Kidney (tissue), 14 donors: ENCODE results near the gene LMF2. TPM values are rescaled to one million over a fixed set of nuclear protein-coding genes. Genes with fewer than 3 reads are reported as not detected.

Experiments used
- DNase-seq, 5 donors: peaks; one replicate each; pipeline ENCODE4 v3.0.0-alpha.2; 2013 to 2020
- FAIRE-seq: peaks from 2 replicates; lab custom pipeline; 2012; peaks lifted over from hg19 to GRCh38; lab: Jason Lieb, UNC
- H3K27ac ChIP-seq, 2 donors: one replicate each; pipeline ENCODE4 v1.7.0; 2013; ENCODE audit warnings: low read depth in 2 of 2, low read length in 2 of 2, inconsistent platforms in 1 of 2
- H3K27me3 ChIP-seq: one replicate; pipeline ENCODE4 v1.7.1; 2013; ENCODE audit warnings: low read length, inconsistent platforms; ENCODE audit not compliant: control insufficient read depth, insufficient read depth
- H3K36me3 ChIP-seq, 3 donors: one replicate each; pipeline versions ENCODE4 v1.7.0 to v1.7.1; 2013; ENCODE audit warnings: low read length in 3 of 3, control low read depth in 1 of 3, inconsistent platforms in 1 of 3; ENCODE audit not compliant: insufficient read depth in 3 of 3, control insufficient read depth in 2 of 3
- H3K4me1 ChIP-seq, 3 donors: one replicate each; pipeline versions ENCODE4 v1.7.0 to v1.7.1; 2013; ENCODE audit warnings: low read length in 3 of 3, inconsistent platforms in 1 of 3, low read depth in 1 of 3; ENCODE audit not compliant: control insufficient read depth in 2 of 3, insufficient read depth in 2 of 3
- H3K4me3 ChIP-seq, 3 donors: one replicate each; pipeline versions ENCODE4 v1.7.0 to v1.8.1; 2013; ENCODE audit warnings: low read length in 3 of 3, control low read depth in 1 of 3, inconsistent platforms in 1 of 3
- H3K9ac ChIP-seq, 3 donors: one replicate each; pipeline versions ENCODE4 v1.7.0 to v1.7.1; 2013; ENCODE audit warnings: low read length in 3 of 3, control low read depth in 1 of 3, inconsistent platforms in 1 of 3
- H3K9me3 ChIP-seq, 3 donors: one replicate each; pipeline versions ENCODE4 v1.7.0 to v1.7.1; 2013; ENCODE audit warnings: low read length in 3 of 3, control low read depth in 1 of 3, inconsistent platforms in 1 of 3; ENCODE audit not compliant: control insufficient read depth in 2 of 3, insufficient read depth in 1 of 3
- intact Hi-C: fragments of 100-400 bp; cut with DNase I; formaldehyde crosslinking; loops from one replicate; pipeline ENCODE4 v1.11.1; 2022
- polyA plus RNA-seq: library from polyadenylated mRNA; stranded (reverse); fragments of 350-450 nt; fragmentation: Illumina TruSeq; extraction: RNeasy Lipid Tissue Mini Kit (QIAGEN cat#74804); gene quantifications from one replicate; pipeline ENCODE4 v1.2.3, GENCODE V29; 2014; ENCODE audit warnings: low read depth, low replicate concordance; ENCODE audit not compliant: insufficient read depth
- total RNA-seq: library from RNA; stranded (reverse); fragmentation: NEBNext Ultra II Directional; extraction: Animal tissue kit (Norgen Biotek cat#: 25700); gene quantifications from one replicate; pipeline ENCODE4 v1.2.1, GENCODE V29; 2021
- TF ChIP-seq, protein P1 (sequence below): IDR thresholded peaks from 3 replicates; pipeline ENCODE4 v1.5.1; 2012; ENCODE audit warnings: mild to moderate bottlenecking, moderate library complexity, borderline replicate concordance; ENCODE audit not compliant: insufficient read depth; ENCODE audit errors: extremely low read depth
- donor health status: control.
- donor health status: control.
- donor health status: control.
- donor health status: control.
- donor health status: control.
- donor health status: DM: yes; HTN: yes; CAD: no.
- donor health status: Normal renal cell carcinoma (clear cell type).

Gene LMF2
- total and polyA plus RNA-seq, 2 donors from 2014 or later = 41.7 to 77.9 TPM

DNA sequence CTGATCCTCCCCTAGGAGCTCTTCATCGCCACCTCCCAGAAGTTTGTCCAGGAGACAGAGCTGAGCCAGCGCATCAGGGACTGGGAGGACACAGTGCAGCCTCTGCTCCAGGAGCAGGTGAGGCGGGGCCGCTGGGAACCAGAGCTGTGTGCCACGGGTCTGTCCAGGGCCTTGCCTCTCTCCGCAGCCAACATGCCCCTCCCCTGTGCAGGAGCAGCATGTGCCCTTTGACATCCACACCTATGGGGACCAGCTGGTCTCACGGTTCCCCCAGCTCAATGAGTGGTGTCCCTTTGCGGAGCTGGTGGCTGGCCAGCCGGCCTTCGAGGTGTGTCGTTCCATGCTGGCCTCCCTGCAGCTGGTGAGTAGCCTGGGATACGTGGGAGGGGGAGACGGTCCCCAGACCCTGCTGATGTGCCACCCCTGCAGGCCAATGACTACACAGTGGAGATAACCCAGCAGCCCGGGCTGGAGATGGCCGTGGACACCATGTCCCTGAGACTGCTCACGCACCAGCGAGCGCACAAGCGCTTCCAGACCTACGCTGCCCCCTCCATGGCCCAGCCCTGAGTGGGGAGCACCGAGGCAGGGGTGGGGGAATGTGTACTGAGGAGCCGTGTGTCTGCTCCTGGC, 15.4 kb upstream of the LMF2 start:
- Histone ChIP-seq H3K27me3 (no peaks in the 10 kb centered on the region), H3K4me1 (peaks cover 0 to 20% (median 11%) of the 10 kb centered on the region in 3 donors), H3K9ac (no peak overlapping the region), H3K4me3 (no peak overlapping the region), H3K27ac (no peak overlapping the region), H3K9me3 (no peaks in the 10 kb centered on the region), H3K36me3 (peaks cover 0 to 9% (median 8%) of the 10 kb centered on the region in 3 donors)
- DNase-seq (peak in 2 of 5 donors; percentile 52 to 81), FAIRE-seq (no peak)
- intact Hi-C loops = no loop called here
- TF ChIP-seq, protein P1, sequence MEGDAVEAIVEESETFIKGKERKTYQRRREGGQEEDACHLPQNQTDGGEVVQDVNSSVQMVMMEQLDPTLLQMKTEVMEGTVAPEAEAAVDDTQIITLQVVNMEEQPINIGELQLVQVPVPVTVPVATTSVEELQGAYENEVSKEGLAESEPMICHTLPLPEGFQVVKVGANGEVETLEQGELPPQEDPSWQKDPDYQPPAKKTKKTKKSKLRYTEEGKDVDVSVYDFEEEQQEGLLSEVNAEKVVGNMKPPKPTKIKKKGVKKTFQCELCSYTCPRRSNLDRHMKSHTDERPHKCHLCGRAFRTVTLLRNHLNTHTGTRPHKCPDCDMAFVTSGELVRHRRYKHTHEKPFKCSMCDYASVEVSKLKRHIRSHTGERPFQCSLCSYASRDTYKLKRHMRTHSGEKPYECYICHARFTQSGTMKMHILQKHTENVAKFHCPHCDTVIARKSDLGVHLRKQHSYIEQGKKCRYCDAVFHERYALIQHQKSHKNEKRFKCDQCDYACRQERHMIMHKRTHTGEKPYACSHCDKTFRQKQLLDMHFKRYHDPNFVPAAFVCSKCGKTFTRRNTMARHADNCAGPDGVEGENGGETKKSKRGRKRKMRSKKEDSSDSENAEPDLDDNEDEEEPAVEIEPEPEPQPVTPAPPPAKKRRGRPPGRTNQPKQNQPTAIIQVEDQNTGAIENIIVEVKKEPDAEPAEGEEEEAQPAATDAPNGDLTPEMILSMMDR = no peak

GRCh38 chr22:50522208-50522805, 14.8 kb upstream of the LMF2 start:
- Histone ChIP-seq H3K4me3 (no peak overlapping the region), H3K4me1 (peaks cover 0 to 18% (median 11%) of the 10 kb centered on the region in 3 donors), H3K36me3 (peaks cover 0 to 14% (median 12%) of the 10 kb centered on the region in 3 donors), H3K9ac (no peak overlapping the region), H3K27ac (no peak overlapping the region), H3K27me3 (no peaks in the 10 kb centered on the region), H3K9me3 (no peaks in the 10 kb centered on the region)
- no peak for FAIRE-seq
- intact Hi-C loops = no loop called here
- TF ChIP-seq, protein P1 = no peak
- peak in 1 of 5 donors; percentile 38 for DNase-seq

DNA sequence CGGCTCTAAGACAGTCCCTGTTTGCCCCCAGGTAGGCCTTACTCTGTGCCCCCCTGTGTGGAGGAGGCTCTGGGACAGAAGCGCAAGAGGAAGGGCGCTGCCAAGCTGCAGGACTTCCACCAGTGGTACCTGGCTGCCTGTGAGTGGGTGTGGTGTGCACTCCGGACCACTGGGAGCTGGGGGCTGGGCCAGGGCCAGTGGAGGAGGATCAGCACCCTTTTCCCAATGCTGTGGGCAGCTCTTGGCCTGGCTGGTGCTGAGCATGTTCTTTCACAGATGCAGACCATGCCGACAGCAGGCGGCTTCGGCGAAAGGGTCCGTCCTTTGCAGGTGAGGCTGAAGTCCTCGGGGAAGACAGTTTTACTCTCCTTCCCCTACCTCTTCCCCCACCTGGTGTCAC, 14.2 kb upstream of the LMF2 start:
- no peak overlapping the region for H3K9ac ChIP-seq
- no peak overlapping the region for H3K27ac ChIP-seq
- peaks cover 0 to 14% (median 12%) of the 10 kb centered on the region in 3 donors for H3K36me3 ChIP-seq
- intact Hi-C loops = no loop called here
- TF ChIP-seq, protein P1 = no peak
- no peaks in the 10 kb centered on the region for H3K27me3 ChIP-seq
- FAIRE-seq (no peak), DNase-seq (peak in 1 of 5 donors; percentile 44)
- no peaks in the 10 kb centered on the region for H3K9me3 ChIP-seq
- H3K4me3 ChIP-seq = no peak overlapping the region
- peaks cover 0 to 12% (median 11%) of the 10 kb centered on the region in 3 donors for H3K4me1 ChIP-seq
